ENCODE data around the gene GRIP2.

GRIP2 gene

GRCh38 chr3:14539742-14540491, at the start of gene GRIP2:
TSS of gene GRIP2 (minus strand) at chr3:14540342. CDS start at chr3:14540308, 34 bp downstream.
- no peak for DNase-seq

GRCh38 chr3:14588425-14589112, 48.4 kb upstream of the GRIP2 start:
- DNase-seq, result no peak

GRCh38 chr3:14587740-14588360, 47.7 kb upstream of the GRIP2 start:
- no peak for DNase-seq

- DNase-seq, result no peak
Measured at GRCh38 chr3:14586611-14587010, 46.5 kb upstream of the GRIP2 start.

- DNase-seq, result no peak
Measured at GRCh38 chr3:14583548-14584091, 43.5 kb upstream of the GRIP2 start.

- no peak for DNase-seq
Measured at GRCh38 chr3:14582045-14582410, 41.9 kb upstream of the GRIP2 start.

GRCh38 chr3:14581334-14582044, 41.3 kb upstream of the GRIP2 start:
- DNase-seq, result no peak

GRCh38 chr3:14577897-14578296, 37.8 kb upstream of the GRIP2 start:
- no peak for DNase-seq

GRCh38 chr3:14576163-14576562, 36.0 kb upstream of the GRIP2 start:
- DNase-seq, result no peak

- no peak for DNase-seq
Measured at GRCh38 chr3:14574183-14574582, 34.0 kb upstream of the GRIP2 start.

- DNase-seq, result no peak
Measured at GRCh38 chr3:14573706-14574105, 33.6 kb upstream of the GRIP2 start.

- no peak for DNase-seq
Measured at GRCh38 chr3:14570864-14571263, 30.7 kb upstream of the GRIP2 start.

- no peak for DNase-seq
Measured at GRCh38 chr3:14570089-14570488, 29.9 kb upstream of the GRIP2 start.

GRCh38 chr3:14569474-14570000, 29.4 kb upstream of the GRIP2 start:
- DNase-seq, result no peak

GRCh38 chr3:14568269-14568668, 28.1 kb upstream of the GRIP2 start:
- DNase-seq, result no peak

- no peak for DNase-seq
Measured at GRCh38 chr3:14566812-14567211, 26.7 kb upstream of the GRIP2 start.

GRCh38 chr3:14565868-14566588, 25.9 kb upstream of the GRIP2 start:
- no peak for DNase-seq

GRCh38 chr3:14564741-14565140, 24.6 kb upstream of the GRIP2 start:
- no peak for DNase-seq

- no peak for DNase-seq
Measured at GRCh38 chr3:14563946-14564539, 23.9 kb upstream of the GRIP2 start.

- DNase-seq, result no peak
Measured at GRCh38 chr3:14562121-14562890, 22.2 kb upstream of the GRIP2 start.
